ENCODE results near the gene UVRAG.
"Not testable (repeated sequence)": the region's sequence is repeated elsewhere in the genome, so short reads cannot be mapped to it uniquely, and the experiment has no call there.

UVRAG gene

GRCh38 chr11:76074148-76075095 lies 259.4 kb downstream of the UVRAG start:
- DNase-seq (ENCODE audit: low spot score) = no peak

- no peak for DNase-seq (ENCODE audit: low spot score)
Observed at GRCh38 chr11:76075716-76076115, 260.7 kb downstream of the UVRAG start.

- not testable (repeated sequence) for DNase-seq (ENCODE audit: low spot score)
Observed at GRCh38 chr11:76076253-76076652, 261.2 kb downstream of the UVRAG start.

- DNase-seq (ENCODE audit: low spot score) = no peak
Observed at GRCh38 chr11:76076749-76077148, 261.7 kb downstream of the UVRAG start.

GRCh38 chr11:76077575-76078150 lies 262.7 kb downstream of the UVRAG start:
- no peak for DNase-seq (ENCODE audit: low spot score)

GRCh38 chr11:76081084-76081483 lies 266.1 kb downstream of the UVRAG start:
- not testable (repeated sequence) for DNase-seq (ENCODE audit: low spot score)

GRCh38 chr11:76083563-76084451 lies 268.8 kb downstream of the UVRAG start:
- DNase-seq (ENCODE audit: low spot score) = no peak

GRCh38 chr11:76085270-76085669 lies 270.3 kb downstream of the UVRAG start:
- DNase-seq (ENCODE audit: low spot score) = no peak

GRCh38 chr11:76086743-76087635 lies 272.0 kb downstream of the UVRAG start:
- no peak for DNase-seq (ENCODE audit: low spot score)

- no peak for DNase-seq (ENCODE audit: low spot score)
Observed at GRCh38 chr11:76087749-76088148, 272.7 kb downstream of the UVRAG start.

- no peak for DNase-seq (ENCODE audit: low spot score)
Observed at GRCh38 chr11:76088511-76088910, 273.5 kb downstream of the UVRAG start.

- no peak for DNase-seq (ENCODE audit: low spot score)
Observed at GRCh38 chr11:76090174-76090573, 275.2 kb downstream of the UVRAG start.

GRCh38 chr11:76090821-76091220 lies 275.8 kb downstream of the UVRAG start:
- DNase-seq (ENCODE audit: low spot score) = no peak

- no peak for DNase-seq (ENCODE audit: low spot score)
Observed at GRCh38 chr11:76094740-76095139, 279.7 kb downstream of the UVRAG start.

- DNase-seq (ENCODE audit: low spot score) = no peak
Observed at GRCh38 chr11:76095891-76096290, 280.9 kb downstream of the UVRAG start.

- DNase-seq (ENCODE audit: low spot score) = no peak
Observed at GRCh38 chr11:76096552-76096951, 281.5 kb downstream of the UVRAG start.

- DNase-seq (ENCODE audit: low spot score) = no peak
Observed at GRCh38 chr11:76102802-76103201, 287.8 kb downstream of the UVRAG start.

GRCh38 chr11:76103460-76103859 lies 288.4 kb downstream of the UVRAG start:
- no peak for DNase-seq (ENCODE audit: low spot score)

- DNase-seq (ENCODE audit: low spot score) = no peak
Observed at GRCh38 chr11:76104285-76104684, 289.3 kb downstream of the UVRAG start.

- DNase-seq (ENCODE audit: low spot score) = no peak
Observed at GRCh38 chr11:76105637-76106036, 290.6 kb downstream of the UVRAG start.

GRCh38 chr11:76107971-76108370 lies 293.0 kb downstream of the UVRAG start:
- no peak for DNase-seq (ENCODE audit: low spot score)

All from CD4-positive, alpha-beta T cell treated with Interleukin-6 at 100 ng/mL for 8 hours (primary cell).